ENCODE data around the gene TMEM140. TPM values are rescaled to one million over a fixed set of nuclear protein-coding genes. Genes with fewer than 3 reads are reported as not detected.
"Not testable (repeated sequence)": the region's sequence is repeated elsewhere in the genome, so short reads cannot be mapped to it uniquely, and the experiment has no call there.

Gene TMEM140
- total RNA-seq, 1 experiment from 2014 or later, result 4.2 TPM

- DNase-seq, result no peak
- intact Hi-C loops (cut with micrococcal nuclease; ENCODE audit: unreplicated experiment), result no loop called here
- H3K9me3 Mint-ChIP-seq (ENCODE audit: low read depth, unreplicated experiment), result peaks cover 7% of the 10 kb centered on the region
- H3K27ac Mint-ChIP-seq (ENCODE audit: unreplicated experiment), result no peak overlapping the region
- CTCF ChIA-PET, result no interaction called here
- no peak overlapping the region for H3K4me3 Mint-ChIP-seq (ENCODE audit: low read depth, unreplicated experiment)
- no peaks in the 10 kb centered on the region for H3K4me1 Mint-ChIP-seq (ENCODE audit: low read depth, unreplicated experiment)
- no TSS peak for BruUV-seq (replicated peaks)
- no peak for TF ChIP-seq CTCF (IDR thresholded peaks at IDR 0.05; ENCODE audit: unreplicated experiment)
- no peaks in the 10 kb centered on the region for H3K36me3 Mint-ChIP-seq (ENCODE audit: insufficient read depth, unreplicated experiment)
- no peaks in the 10 kb centered on the region for H3K27me3 Mint-ChIP-seq (ENCODE audit: unreplicated experiment)
These were observed 30.8 kb upstream of the TMEM140 start for GRCh38 chr7:135117096-135117495.

- intact Hi-C loops (cut with micrococcal nuclease; ENCODE audit: unreplicated experiment), result no loop called here
- no peak for DNase-seq
- no peaks in the 10 kb centered on the region for H3K4me1 Mint-ChIP-seq (ENCODE audit: low read depth, unreplicated experiment)
- peaks cover 7% of the 10 kb centered on the region for H3K9me3 Mint-ChIP-seq (ENCODE audit: low read depth, unreplicated experiment)
- H3K27ac Mint-ChIP-seq (ENCODE audit: unreplicated experiment), result no peak overlapping the region
- no peak overlapping the region for H3K4me3 Mint-ChIP-seq (ENCODE audit: low read depth, unreplicated experiment)
- CTCF ChIA-PET, result no interaction called here
- BruUV-seq (replicated peaks), result no TSS peak
- H3K36me3 Mint-ChIP-seq (ENCODE audit: insufficient read depth, unreplicated experiment), result no peaks in the 10 kb centered on the region
- H3K27me3 Mint-ChIP-seq (ENCODE audit: unreplicated experiment), result no peaks in the 10 kb centered on the region
- no peak for TF ChIP-seq CTCF (IDR thresholded peaks at IDR 0.05; ENCODE audit: unreplicated experiment)
These were observed 26.0 kb upstream of the TMEM140 start for GRCh38 chr7:135121868-135122267.

- H3K9me3 Mint-ChIP-seq (ENCODE audit: low read depth, unreplicated experiment); H3K27me3 Mint-ChIP-seq (ENCODE audit: unreplicated experiment); H3K27ac Mint-ChIP-seq (ENCODE audit: unreplicated experiment); intact Hi-C loops (cut with micrococcal nuclease; ENCODE audit: unreplicated experiment); BruUV-seq (replicated peaks); DNase-seq; H3K4me3 Mint-ChIP-seq (ENCODE audit: low read depth, unreplicated experiment); H3K36me3 Mint-ChIP-seq (ENCODE audit: insufficient read depth, unreplicated experiment); H3K4me1 Mint-ChIP-seq (ENCODE audit: low read depth, unreplicated experiment); CTCF ChIA-PET: not testable (repeated sequence)
These were observed 23.2 kb upstream of the TMEM140 start for GRCh38 chr7:135124631-135125030.

GRCh38 chr7:135128931-135129330, 18.9 kb upstream of the TMEM140 start:
- H3K27me3 Mint-ChIP-seq (ENCODE audit: unreplicated experiment), result no peaks in the 10 kb centered on the region
- no peak overlapping the region for H3K27ac Mint-ChIP-seq (ENCODE audit: unreplicated experiment)
- peaks cover 2% of the 10 kb centered on the region for H3K9me3 Mint-ChIP-seq (ENCODE audit: low read depth, unreplicated experiment)
- intact Hi-C loops (cut with micrococcal nuclease; ENCODE audit: unreplicated experiment), result no loop called here
- no peaks in the 10 kb centered on the region for H3K36me3 Mint-ChIP-seq (ENCODE audit: insufficient read depth, unreplicated experiment)
- TF ChIP-seq CTCF (IDR thresholded peaks at IDR 0.05; ENCODE audit: unreplicated experiment), result no peak
- no peak overlapping the region for H3K4me3 Mint-ChIP-seq (ENCODE audit: low read depth, unreplicated experiment)
- no peaks in the 10 kb centered on the region for H3K4me1 Mint-ChIP-seq (ENCODE audit: low read depth, unreplicated experiment)
- no peak for DNase-seq
- CTCF ChIA-PET, result no interaction called here
- no TSS peak for BruUV-seq (replicated peaks)

- Mint-ChIP-seq H3K4me1 (ENCODE audit: low read depth, unreplicated experiment) (no peaks in the 10 kb centered on the region), H3K27me3 (ENCODE audit: unreplicated experiment) (no peaks in the 10 kb centered on the region), H3K4me3 (ENCODE audit: low read depth, unreplicated experiment) (no peak overlapping the region), H3K9me3 (ENCODE audit: low read depth, unreplicated experiment) (peaks cover 2% of the 10 kb centered on the region), H3K36me3 (ENCODE audit: insufficient read depth, unreplicated experiment) (no peaks in the 10 kb centered on the region), H3K27ac (ENCODE audit: unreplicated experiment) (no peak overlapping the region)
- no peak for DNase-seq
- TF ChIP-seq CTCF (IDR thresholded peaks at IDR 0.05; ENCODE audit: unreplicated experiment), result no peak
- CTCF ChIA-PET, result no interaction called here
- intact Hi-C loops (cut with micrococcal nuclease; ENCODE audit: unreplicated experiment), result no loop called here
- no TSS peak for BruUV-seq (replicated peaks)
These were observed 18.3 kb upstream of the TMEM140 start for GRCh38 chr7:135129579-135129978.

All from Calu3 (cell line).